ENCODE data around the gene VSIG2. TPM values are rescaled to one million over a fixed set of nuclear protein-coding genes. Genes with fewer than 3 reads are reported as not detected.

VSIG2 gene, protein sequence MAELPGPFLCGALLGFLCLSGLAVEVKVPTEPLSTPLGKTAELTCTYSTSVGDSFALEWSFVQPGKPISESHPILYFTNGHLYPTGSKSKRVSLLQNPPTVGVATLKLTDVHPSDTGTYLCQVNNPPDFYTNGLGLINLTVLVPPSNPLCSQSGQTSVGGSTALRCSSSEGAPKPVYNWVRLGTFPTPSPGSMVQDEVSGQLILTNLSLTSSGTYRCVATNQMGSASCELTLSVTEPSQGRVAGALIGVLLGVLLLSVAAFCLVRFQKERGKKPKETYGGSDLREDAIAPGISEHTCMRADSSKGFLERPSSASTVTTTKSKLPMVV
- total RNA-seq: under 0.01 and 0.09 TPM in 2 replicates

DNA sequence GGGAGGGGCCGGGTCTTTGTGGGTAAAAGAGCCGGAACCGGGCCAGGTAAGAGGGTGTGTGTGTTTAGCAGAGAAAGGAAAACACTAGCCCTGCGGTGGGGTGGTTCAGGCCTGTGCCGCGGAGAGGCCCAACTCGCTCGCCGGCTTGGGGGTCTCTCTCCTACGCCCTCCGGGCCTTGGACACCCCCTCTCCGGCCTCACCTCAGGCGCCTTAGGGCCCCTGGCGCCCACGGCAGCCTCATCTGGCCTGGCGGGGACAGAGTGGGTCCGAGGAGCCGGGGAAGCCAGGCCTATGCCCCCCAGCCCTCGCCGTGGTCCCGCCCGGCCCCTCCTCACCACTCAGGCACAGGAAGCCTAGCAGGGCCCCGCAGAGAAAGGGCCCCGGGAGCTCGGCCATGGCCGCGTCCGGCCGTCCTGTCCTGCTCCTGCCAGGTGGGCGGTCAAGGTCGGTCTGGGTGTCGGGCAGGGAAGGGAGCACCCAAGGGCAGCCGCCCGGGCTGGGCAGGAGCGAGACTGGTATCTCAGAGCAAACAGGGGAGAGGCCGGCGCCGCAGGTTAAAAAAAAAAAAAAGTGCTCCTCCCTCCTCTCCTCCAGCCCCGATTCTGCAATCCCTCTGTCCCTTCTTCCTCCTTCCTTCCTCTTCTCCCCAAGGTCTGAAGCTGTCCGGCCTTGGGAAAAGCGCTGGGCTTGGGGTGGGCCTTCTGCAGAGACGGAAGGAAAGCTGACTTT is at the start of gene VSIG2:
TSS of gene VSIG2 (minus strand) at position 515 of the 730 bp plus-strand sequence. CDS start at position 397, 118 bp downstream.

DNA sequence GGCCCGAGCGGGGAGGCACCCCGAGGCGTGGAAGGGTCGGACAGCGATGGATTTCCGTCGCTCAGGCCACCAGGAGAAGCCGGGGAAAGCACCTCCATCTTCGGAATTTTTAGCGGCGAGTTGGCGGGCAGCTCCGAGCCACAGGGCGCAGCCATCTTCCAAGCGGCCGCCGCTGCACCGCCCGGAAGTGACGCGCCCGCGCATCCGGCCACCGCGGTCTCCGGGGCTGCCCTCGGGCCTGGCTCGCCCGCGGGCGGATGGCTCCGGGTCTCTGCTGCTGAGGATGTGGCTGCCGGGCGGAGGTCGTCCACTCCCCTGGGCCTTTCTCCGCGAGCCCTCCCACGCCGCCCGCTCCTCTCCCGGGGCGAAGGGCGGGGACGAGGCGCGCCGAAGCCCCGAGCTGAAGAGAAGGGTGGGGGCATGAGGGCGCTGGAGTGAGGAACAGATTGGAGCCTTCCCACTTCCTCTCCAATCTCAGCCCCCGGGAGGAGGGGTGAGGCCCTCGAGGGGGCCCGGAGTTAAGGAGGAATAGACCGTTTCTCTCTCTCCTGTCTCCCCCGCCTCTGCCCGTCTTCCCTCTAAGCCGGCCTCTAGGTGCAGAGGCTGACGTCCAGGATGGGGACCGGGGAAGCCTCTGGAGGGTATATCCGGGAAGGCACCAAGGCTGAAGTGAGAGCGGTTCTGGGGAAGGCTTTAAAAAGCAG is 48.3 kb upstream of the VSIG2 start, which contains the start of gene MSANTD2:
TSS of gene MSANTD2 (minus strand) at position 181 of the 704 bp plus-strand sequence. CDS start at position 155, 26 bp downstream.

DNA sequence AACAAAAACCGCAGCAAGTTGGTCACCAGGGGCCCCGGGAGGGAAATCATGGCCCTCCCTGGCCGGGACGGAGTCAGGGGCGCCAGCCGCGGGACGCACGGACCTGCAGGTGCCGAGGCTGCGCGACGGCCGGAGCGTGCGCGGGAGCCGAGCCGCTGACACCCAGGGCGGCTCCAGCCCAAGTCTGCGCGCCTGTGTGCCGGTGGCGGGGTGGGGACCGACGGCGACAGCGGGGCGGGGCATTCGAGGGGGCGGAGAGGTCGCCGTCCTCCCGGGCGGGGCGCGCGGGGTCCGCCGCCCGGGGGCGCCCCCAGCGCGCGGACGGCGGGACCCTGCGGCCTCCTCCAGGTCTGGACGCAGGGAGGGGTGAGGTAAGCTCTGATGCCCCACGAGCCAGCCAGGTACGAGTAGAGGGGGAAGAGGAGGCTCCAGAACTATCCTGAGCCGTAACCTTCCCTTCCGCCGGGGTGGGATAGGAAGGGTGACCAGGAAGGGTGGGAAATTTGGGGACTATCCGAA is 10.1 kb upstream of the VSIG2 start, which contains the start of gene ESAM:
TSS of gene ESAM (minus strand) at position 186 of the 519 bp plus-strand sequence. CDS start at position 50, 136 bp downstream.

DNA sequence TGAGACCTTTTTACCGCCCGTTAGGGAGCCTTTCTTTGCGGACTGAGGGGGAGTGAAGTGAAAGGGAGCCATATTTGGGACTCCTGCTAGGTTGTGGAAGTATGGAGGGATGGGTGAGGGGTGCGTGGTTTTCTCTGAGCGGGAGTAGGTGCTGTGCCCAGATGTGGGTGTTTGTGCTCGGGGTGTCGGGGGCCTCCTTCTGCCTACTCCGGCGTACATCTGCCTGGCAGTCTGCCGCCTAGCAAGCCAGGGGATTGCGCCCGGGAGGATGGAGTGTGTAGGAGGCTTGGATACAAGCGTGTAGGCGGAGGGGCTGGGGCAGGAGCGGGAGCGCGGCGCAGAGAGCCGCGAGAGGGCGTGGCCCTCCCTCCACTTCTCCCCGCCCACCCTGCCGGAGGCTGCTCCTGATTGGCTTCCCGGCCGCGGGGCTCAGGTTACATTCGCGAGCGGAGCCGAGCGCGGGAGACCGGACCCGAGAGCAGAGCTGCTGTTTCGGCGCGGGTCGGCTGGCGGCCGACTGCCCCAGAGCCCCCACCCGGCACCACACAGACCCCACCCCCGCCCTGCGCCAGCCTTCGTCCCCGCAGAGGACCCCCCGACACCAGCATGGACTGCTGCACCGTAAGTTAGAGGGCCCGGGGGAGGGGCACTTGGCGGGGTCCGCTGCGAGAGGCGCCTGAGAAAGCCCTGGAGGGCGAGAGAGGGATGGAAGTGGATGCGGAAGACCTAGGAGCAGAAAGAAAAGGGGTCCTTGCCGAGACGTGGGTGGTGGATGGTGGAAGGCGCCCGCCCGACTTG is 12.4 kb downstream of the VSIG2 start, which contains the start of gene NRGN:
TSS of gene NRGN (plus strand) at position 464 of the 798 bp plus-strand sequence. CDS start at position 607, 143 bp downstream.

Other genes starting within 250 kb of the VSIG2 start
- not detected in 2 replicates for gene OR8B12, start 208.6 kb downstream of the VSIG2 start, total RNA-seq
- not detected in 2 replicates for gene OR8A1, start 182.3 kb downstream of the VSIG2 start, total RNA-seq
- gene PANX3, start 140.8 kb downstream of the VSIG2 start, total RNA-seq: not detected in 2 replicates
- gene TBRG1, start 129.4 kb downstream of the VSIG2 start, total RNA-seq: 17.6 and 18.0 TPM in 2 replicates
- 12.2 and 13.8 TPM in 2 replicates for gene SIAE, start 78.5 kb downstream of the VSIG2 start, total RNA-seq
- 3.6 and 5.9 TPM in 2 replicates for gene SPA17, start 78.4 kb downstream of the VSIG2 start, total RNA-seq
- gene NRGN, start 12.3 kb downstream of the VSIG2 start, total RNA-seq: 0.11 and 0.17 TPM in 2 replicates
- 9.3 and 15.8 TPM in 2 replicates for gene ESAM, start 10.0 kb upstream of the VSIG2 start, total RNA-seq
- gene MSANTD2, start 48.2 kb upstream of the VSIG2 start, total RNA-seq: 6.0 and 8.9 TPM in 2 replicates
- 13.1 and 15.0 TPM in 2 replicates for gene ROBO3, start 113.2 kb upstream of the VSIG2 start, total RNA-seq
- gene ROBO4, start 145.6 kb upstream of the VSIG2 start, total RNA-seq: 181 and 296 TPM in 2 replicates
- not detected in 2 replicates for gene HEPN1, start 167.0 kb upstream of the VSIG2 start, total RNA-seq
- gene HEPACAM, start 183.8 kb upstream of the VSIG2 start, total RNA-seq: under 0.01 TPM in 2 replicates
- gene CCDC15, start 201.9 kb upstream of the VSIG2 start, total RNA-seq: 0.76 and 1.5 TPM in 2 replicates

All from dermis lymphatic vessel endothelial cell (primary cell).